OCI-LY3 (cell line): ENCODE results near the gene GORASP2.

Source experiments
- H2AFZ ChIP-seq: fragments of 200-600, 300-600 bp; shearing (Covaris generic); 2 replicates; pipeline ENCODE4 v1.6.0; 2014; ENCODE audit warnings: antibody characterized with exemption, low read depth, low read length
- H3K27ac ChIP-seq: fragments of 200-600, 300-600 bp; sonication (generic); 2 replicates; pipeline ENCODE4 v1.5.1; 2014; ENCODE audit warnings: mild to moderate bottlenecking, low read length, moderate library complexity, mixed read lengths
- H3K27me3 ChIP-seq: fragments of 200-600, 300-600 bp; sonication (generic); 2 replicates; pipeline ENCODE4 v1.6.1; 2014; ENCODE audit warnings: low read depth, low read length, mixed read lengths
- H3K36me3 ChIP-seq: fragments of 200-600, 300-600 bp; sonication (generic); replicated peaks from 2 replicates; pipeline ENCODE3; 2014; ENCODE audit warnings: low read depth, low read length, mixed read lengths
- H3K4me1 ChIP-seq: fragments of 300-600, 200-600 bp; sonication (generic); 2 replicates; pipeline ENCODE4 v1.6.1; 2014; ENCODE audit warnings: low read length, mixed read lengths
- H3K4me2 ChIP-seq: fragments of 200-600, 300-600 bp; sonication (generic); 2 replicates; pipeline ENCODE4 v1.6.1; 2014; ENCODE audit warnings: low read length, mixed read lengths
- H3K4me3 ChIP-seq: fragments of 300-600, 200-600 bp; sonication (generic); 2 replicates; pipeline ENCODE4 v1.5.1; 2014; ENCODE audit warnings: antibody characterized with exemption, mild to moderate bottlenecking, low read length, moderate library complexity
- H3K79me2 ChIP-seq: fragments of 300-600, 200-600 bp; shearing (Covaris generic); 2 replicates; pipeline ENCODE4 v1.6.1; 2014; ENCODE audit warnings: mild to moderate bottlenecking, low read length, mixed read lengths
- H3K9ac ChIP-seq: fragments of 300-600, 200-600 bp; shearing (Covaris generic); 2 replicates; pipeline ENCODE4 v1.6.0; 2014; ENCODE audit warnings: mild to moderate bottlenecking, low read length, moderate library complexity
- H3K9me3 ChIP-seq: fragments of 200-600, 300-600 bp; shearing (Covaris generic); 2 replicates; pipeline ENCODE4 v1.6.1; 2014; ENCODE audit warnings: low read length, mixed read lengths; ENCODE audit not compliant: insufficient read depth
- H4K20me1 ChIP-seq: fragments of 200-600, 300-600 bp; sonication (generic); 2 replicates; pipeline ENCODE4 v1.6.1; 2016; ENCODE audit warnings: low read length, mixed read lengths; ENCODE audit not compliant: insufficient read depth
- CTCF ChIP-seq: fragments of 200-600, 300-600 bp; sonication (generic); IDR thresholded peaks from 2 replicates; pipeline ENCODE4 v1.5.1; 2014; ENCODE audit warnings: antibody characterized with exemption, low read length, low read depth
- EZH2phosphoT487 ChIP-seq: fragments of 200-600 bp; shearing (Covaris generic); IDR thresholded peaks from 2 replicates; pipeline ENCODE4 v1.6.1; 2018; ENCODE audit warnings: antibody characterized with exemption, mixed run types, low read depth

Gene GORASP2

GRCh38 chr2:170923799-170924198 is 5.3 kb upstream of the GORASP2 start:
- H4K20me1 ChIP-seq = no peaks in the 10 kb centered on the region
- peaks cover 23% of the 10 kb centered on the region for H3K9me3 ChIP-seq
- H3K4me2 ChIP-seq = no peak overlapping the region
- TF ChIP-seq EZH2phosphoT487 (no peak), CTCF (no peak)
- H3K4me3 ChIP-seq = no peak overlapping the region
- no peak overlapping the region for H3K9ac ChIP-seq
- no peak overlapping the region for H3K27ac ChIP-seq
- H2AFZ ChIP-seq = no peak overlapping the region
- H3K27me3 ChIP-seq = no peaks in the 10 kb centered on the region
- peaks cover 7% of the 10 kb centered on the region; the same call in 1 of the 2 replicates for H3K79me2 ChIP-seq
- peaks cover 20% of the 10 kb centered on the region for H3K4me1 ChIP-seq
- H3K36me3 ChIP-seq = peaks cover 29% of the 10 kb centered on the region

GRCh38 chr2:170924969-170925368 is 4.1 kb upstream of the GORASP2 start:
- Histone ChIP-seq H3K9ac (no peak overlapping the region), H3K4me3 (no peak overlapping the region), H3K4me1 (peaks cover 20% of the 10 kb centered on the region), H3K27me3 (no peaks in the 10 kb centered on the region), H4K20me1 (peaks cover 2% of the 10 kb centered on the region; the same call in 1 of the 2 replicates), H3K4me2 (no peak overlapping the region), H2AFZ (no peak overlapping the region), H3K9me3 (peaks cover 23% of the 10 kb centered on the region), H3K79me2 (peaks cover 16% of the 10 kb centered on the region), H3K36me3 (peaks cover 29% of the 10 kb centered on the region), H3K27ac (no peak overlapping the region)
- TF ChIP-seq CTCF (no peak), EZH2phosphoT487 (no peak)

- no peak overlapping the region for H3K9ac ChIP-seq
- no peak overlapping the region for H2AFZ ChIP-seq
- no peaks in the 10 kb centered on the region for H3K27me3 ChIP-seq
- no peak overlapping the region for H3K27ac ChIP-seq
- H3K79me2 ChIP-seq = peaks cover 26% of the 10 kb centered on the region
- H3K9me3 ChIP-seq = peaks cover 23% of the 10 kb centered on the region
- H3K4me1 ChIP-seq = peaks cover 25% of the 10 kb centered on the region
- peaks cover 12% of the 10 kb centered on the region for H4K20me1 ChIP-seq
- H3K4me2 ChIP-seq = no peak overlapping the region
- TF ChIP-seq CTCF = no peak
- TF ChIP-seq EZH2phosphoT487 = no peak
- H3K4me3 ChIP-seq = no peak overlapping the region
- H3K36me3 ChIP-seq = peaks cover 30% of the 10 kb centered on the region
Measured at GRCh38 chr2:170925923-170926322, 3.1 kb upstream of the GORASP2 start.

GRCh38 chr2:170926743-170927297 is 2.2 kb upstream of the GORASP2 start:
- Histone ChIP-seq H3K27ac (no peak overlapping the region), H3K9me3 (peaks cover 22% of the 10 kb centered on the region), H3K79me2 (peaks cover 35% of the 10 kb centered on the region), H3K4me3 (no peak overlapping the region), H3K9ac (no peak overlapping the region), H3K4me1 (peaks cover 33% of the 10 kb centered on the region), H3K4me2 (no peak overlapping the region), H3K27me3 (no peaks in the 10 kb centered on the region), H3K36me3 (peaks cover 32% of the 10 kb centered on the region), H4K20me1 (peaks cover 20% of the 10 kb centered on the region), H2AFZ (no peak overlapping the region)
- no peak for TF ChIP-seq CTCF
- no peak for TF ChIP-seq EZH2phosphoT487
